Dedifferentiated amniotic fluid mesenchymal stem cell (primary cell): Measurements from ENCODE around the gene NMNAT1.
"Not testable (repeated sequence)": the region's sequence is repeated elsewhere in the genome, so short reads cannot be mapped to it uniquely, and the experiment has no call there.

Experiments
- DNase-seq: peaks from one replicate; pipeline ENCODE4 v3.0.0-alpha.2; 2016; ENCODE audit errors: extremely low spot score

The NMNAT1 gene

GRCh38 chr1:9942939-9943788 lies at the start of gene NMNAT1, which contains the start of gene LZIC:
Gene NMNAT1 (plus strand): TSS chr1:9943475. CDS start chr1:9972074, 28,599 bp downstream.
Gene LZIC (minus strand): TSS chr1:9943391. CDS start chr1:9936619, 6,772 bp downstream.
- peak; percentile 92 for DNase-seq

DNA sequence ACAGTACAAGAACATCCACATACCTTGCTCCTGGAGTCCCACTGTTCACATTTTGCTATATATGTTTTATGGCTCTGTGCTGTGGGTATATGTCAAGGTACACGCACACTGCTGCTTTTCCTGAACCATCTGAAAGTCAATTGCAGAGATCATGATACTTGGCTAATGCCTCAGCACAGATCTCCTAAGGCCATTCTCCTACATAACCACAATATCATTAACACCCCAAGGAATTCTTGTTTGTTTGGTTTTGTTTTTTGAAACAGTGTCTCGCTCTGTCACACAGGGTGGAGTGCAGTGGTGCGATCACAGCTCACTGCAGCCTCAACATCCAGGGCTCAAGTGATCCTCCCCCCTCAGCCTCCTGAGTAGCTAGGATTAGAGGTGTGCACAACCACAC lies 49.2 kb upstream of the NMNAT1 start:
- DNase-seq: peak; percentile 6

GRCh38 chr1:9900142-9901043 lies 42.9 kb upstream of the NMNAT1 start:
- DNase-seq: no peak

GRCh38 chr1:9901148-9902059 lies 41.9 kb upstream of the NMNAT1 start:
- DNase-seq: no peak

GRCh38 chr1:9902060-9902452 lies 41.2 kb upstream of the NMNAT1 start:
- DNase-seq: no peak

DNA sequence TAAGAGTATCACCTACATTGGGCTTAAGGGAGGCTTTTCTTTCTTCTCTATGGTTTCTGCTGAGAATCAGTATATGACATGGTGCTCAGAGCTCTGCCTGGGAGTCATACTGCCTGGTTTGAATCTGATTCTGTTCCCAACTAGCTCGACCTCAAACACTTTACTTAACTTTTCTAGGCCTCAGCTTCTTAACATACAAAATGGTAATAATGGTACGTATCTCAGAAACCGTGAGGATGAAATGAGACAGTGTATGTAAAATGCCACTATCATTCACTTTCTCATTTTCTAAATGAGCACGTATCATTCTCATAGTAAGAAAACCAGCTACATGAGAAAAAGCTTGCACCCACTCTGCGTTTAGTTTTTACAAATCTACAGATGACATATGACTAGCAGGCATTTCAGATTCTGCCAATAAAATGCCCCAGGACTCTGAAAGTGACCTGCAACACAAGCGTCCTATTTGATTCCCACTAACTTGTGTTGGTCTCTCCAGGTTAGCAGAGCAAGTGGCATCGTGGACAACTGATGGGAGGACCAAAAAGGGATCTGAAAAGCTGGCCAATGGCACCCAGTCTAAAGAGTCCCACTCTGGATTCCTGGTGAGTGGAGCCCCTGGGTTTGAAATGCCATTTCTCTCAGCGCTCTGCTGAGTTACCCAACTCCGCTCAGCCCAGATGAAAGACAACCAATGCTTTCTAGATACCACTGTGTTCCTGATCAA lies 39.3 kb upstream of the NMNAT1 start:
- no peak for DNase-seq

- DNase-seq: no peak
These were observed 38.7 kb upstream of the NMNAT1 start for GRCh38 chr1:9904596-9904995.

- DNase-seq: no peak
These were observed 38.3 kb upstream of the NMNAT1 start for GRCh38 chr1:9905010-9905409.

DNA sequence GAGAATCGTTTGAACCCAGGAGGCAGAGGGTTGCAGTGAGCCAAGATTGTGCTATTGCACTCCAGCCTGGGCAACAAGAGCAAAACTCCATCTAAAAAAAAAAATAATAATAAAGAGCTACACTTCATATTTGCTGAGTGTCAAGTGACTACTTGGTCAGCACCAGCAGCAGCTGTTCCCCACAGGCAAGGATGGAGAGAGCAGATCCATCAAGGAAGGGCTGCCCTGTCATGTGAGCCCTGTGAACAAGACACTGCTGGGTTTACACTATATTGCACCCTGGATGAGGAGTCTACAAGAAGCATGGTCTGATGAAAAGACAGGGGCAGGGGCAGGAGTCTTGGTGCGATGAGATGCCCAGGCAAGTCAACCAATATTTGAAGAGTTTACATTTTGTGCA lies 36.8 kb upstream of the NMNAT1 start:
- DNase-seq: no peak

DNA sequence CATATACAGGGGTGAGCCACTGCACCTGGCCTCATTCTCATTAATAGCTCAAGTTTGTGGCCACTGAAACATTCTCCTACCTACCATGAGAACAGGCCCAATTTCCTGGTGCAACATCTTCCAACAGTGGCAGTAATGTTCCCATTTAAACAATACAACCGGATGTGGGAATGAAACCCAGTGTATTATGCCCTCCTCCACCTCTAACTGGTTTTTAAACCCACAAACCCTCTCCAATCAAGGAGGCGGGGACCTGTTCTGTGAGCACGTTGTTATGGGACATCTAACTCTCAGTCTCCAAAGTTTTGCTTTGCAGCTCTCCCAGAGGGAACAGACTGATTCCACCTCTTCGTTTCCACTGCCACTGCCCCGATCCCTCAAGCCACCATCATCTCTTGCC lies 35.8 kb upstream of the NMNAT1 start:
- no peak for DNase-seq

DNA sequence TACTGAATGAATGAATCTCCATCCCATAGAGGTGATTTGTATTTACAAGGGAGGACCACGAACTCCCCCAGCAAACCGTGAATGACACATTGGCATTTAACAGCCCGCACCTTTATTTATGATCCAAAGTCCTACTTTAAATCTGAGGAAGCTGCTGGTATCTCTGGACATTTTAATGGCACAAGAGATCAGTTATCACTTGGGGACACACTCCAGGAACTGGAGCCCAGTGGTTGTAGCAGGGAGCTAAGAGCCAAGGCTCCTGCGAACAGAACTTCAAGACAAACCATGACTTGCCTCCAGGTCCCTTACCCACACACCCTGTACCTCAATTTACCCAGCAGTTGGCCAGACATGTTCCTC lies 34.4 kb upstream of the NMNAT1 start:
- no peak for DNase-seq

- DNase-seq: no peak
These were observed 33.8 kb upstream of the NMNAT1 start for GRCh38 chr1:9909234-9910046.

DNA sequence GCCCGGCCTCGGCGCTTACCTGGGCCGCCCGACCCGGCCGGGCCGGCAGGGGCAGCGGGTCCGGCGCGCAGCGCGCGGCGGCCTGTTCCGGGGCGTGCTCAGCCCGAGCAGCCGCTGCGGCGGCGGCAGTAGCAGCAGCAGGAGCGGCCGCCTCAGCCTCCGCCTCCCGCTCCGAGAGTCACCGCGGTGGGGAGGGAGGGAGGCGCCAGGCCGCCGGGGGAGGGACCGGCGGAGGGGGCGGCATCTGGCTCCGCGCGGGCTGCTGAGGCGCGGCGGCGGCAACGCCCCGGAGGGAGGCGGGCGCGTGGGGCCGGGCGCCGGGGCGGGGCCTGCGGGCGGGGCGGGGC lies 33.2 kb upstream of the NMNAT1 start, which contains the start of gene CTNNBIP1:
Gene CTNNBIP1, minus strand, starts transcription at position 194 of the 347 bp plus-strand sequence. CDS start 38,205 bp downstream, outside the sequence.
- DNase-seq: no peak

GRCh38 chr1:9910423-9911178 lies 32.7 kb upstream of the NMNAT1 start:
- peak; percentile 98 for DNase-seq

- no peak for DNase-seq
These were observed 30.9 kb upstream of the NMNAT1 start for GRCh38 chr1:9912264-9912936.

DNA sequence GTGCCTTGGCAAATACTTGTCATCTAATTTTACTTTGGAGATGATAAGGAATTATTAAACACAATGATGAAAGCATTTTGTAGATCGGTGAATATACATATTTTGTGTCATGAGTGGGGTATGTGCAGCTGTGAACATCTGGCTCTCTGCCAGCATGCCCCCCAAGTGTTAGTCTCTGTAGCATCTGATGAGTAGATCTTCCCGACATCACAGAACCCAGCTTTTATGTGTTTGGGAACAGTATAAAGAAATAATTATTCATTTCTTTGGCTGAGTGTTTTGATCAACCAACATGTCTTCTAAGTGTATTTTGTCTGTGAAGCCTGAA lies 28.7 kb upstream of the NMNAT1 start:
- no peak for DNase-seq

DNA sequence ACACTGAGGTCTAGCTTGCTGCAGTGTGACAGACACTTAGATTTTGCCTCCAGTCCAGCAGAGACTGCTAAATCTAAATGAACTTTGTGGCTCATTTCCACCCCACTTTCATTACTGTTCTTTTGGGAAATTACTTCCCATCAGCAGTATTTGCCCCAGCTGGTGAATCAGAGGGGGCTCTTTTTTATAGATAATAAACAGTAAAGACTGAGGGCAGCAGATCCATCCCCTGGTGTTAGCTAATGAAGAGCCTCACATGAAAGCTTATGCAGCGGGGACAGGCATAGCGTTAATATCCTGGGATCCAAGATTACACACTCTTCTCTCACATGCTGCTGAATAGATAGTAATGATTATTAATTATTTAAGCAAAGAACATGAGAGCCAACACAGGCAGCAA lies 26.8 kb upstream of the NMNAT1 start:
- no peak for DNase-seq

DNA sequence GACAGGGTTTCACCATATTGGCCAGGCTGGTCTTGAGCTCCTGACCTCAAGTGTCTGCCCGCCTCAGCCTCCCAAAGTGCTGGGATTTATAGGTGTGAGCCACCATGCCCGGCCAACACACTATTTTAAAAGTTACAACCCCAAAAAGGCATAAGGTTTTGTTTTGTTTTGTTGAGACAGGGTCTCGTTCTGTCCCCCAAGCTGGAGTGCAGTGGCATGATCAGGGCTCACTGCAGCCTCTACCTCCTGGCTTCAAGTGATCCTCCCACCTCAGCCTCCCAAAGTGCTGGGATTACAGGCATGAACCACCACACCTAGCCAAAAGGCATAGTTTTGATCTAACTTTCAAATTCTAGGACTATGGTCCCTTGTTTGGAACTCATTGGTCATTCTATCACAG lies 25.8 kb upstream of the NMNAT1 start:
- DNase-seq: not testable (repeated sequence)

DNA sequence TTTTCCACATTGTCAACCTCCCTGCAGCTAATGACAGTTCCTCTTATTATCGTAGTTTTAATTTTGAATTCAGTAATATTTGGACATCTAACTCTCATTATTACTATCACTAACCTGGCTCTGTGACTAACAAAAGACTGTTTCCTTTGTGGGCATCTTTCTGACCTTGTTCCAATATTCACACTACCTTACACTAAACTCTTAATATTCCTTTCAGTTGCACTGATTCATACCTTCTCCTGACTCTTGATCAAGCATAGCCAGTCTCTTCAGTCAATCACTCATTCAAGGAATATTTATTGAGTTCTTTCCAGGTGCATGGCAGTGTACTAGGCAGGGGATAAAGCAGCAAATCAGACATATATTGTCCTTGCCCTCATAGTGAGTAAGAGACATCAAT lies 25.4 kb upstream of the NMNAT1 start:
- DNase-seq: no peak
